ENCODE measurements around the gene MLLT3. TPM values are rescaled to one million over a fixed set of nuclear protein-coding genes. Genes with fewer than 3 reads are reported as not detected.

The MLLT3 gene
- total RNA-seq, 1 donor from 2014 or later = 7.7 TPM

DNA sequence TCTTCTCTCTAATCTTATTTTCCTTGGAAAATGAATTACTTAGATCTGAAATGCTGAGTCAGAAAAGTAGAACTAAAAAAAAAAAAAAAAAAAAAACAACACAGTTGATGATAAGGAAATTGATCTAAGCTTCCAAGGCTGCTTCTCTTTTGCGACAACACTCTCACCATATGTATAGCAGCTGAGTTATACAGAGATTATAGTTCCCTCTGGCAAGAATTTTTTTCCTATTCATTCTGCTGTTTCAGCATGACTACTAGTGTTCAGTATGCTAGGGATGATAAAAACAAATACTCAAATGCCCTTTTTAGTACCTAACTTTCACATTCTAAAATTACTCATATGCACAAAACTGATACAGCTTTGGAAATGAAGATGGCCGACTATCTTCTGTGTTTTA lies 267.3 kb downstream of the MLLT3 start:
- H3K27ac Mint-ChIP-seq (ENCODE audit: unreplicated experiment) = peak overlapping the region; percentile 94
- H3K9me3 Mint-ChIP-seq (ENCODE audit: low read depth) = no peaks in the 10 kb centered on the region
- peak overlapping the region; percentile 40 for H3K4me3 Mint-ChIP-seq (ENCODE audit: unreplicated experiment)
- no peak for DNase-seq (ENCODE audit: low spot score)
- H3K4me1 Mint-ChIP-seq (ENCODE audit: low read depth) = peaks cover 58% of the 10 kb centered on the region
- TF ChIP-seq, protein P1, sequence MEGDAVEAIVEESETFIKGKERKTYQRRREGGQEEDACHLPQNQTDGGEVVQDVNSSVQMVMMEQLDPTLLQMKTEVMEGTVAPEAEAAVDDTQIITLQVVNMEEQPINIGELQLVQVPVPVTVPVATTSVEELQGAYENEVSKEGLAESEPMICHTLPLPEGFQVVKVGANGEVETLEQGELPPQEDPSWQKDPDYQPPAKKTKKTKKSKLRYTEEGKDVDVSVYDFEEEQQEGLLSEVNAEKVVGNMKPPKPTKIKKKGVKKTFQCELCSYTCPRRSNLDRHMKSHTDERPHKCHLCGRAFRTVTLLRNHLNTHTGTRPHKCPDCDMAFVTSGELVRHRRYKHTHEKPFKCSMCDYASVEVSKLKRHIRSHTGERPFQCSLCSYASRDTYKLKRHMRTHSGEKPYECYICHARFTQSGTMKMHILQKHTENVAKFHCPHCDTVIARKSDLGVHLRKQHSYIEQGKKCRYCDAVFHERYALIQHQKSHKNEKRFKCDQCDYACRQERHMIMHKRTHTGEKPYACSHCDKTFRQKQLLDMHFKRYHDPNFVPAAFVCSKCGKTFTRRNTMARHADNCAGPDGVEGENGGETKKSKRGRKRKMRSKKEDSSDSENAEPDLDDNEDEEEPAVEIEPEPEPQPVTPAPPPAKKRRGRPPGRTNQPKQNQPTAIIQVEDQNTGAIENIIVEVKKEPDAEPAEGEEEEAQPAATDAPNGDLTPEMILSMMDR (IDR thresholded peaks at IDR 0.05) = no peak
- no peaks in the 10 kb centered on the region for H3K27me3 Mint-ChIP-seq (ENCODE audit: low read depth)
- H3K36me3 Mint-ChIP-seq (ENCODE audit: low read depth) = no peaks in the 10 kb centered on the region

DNA sequence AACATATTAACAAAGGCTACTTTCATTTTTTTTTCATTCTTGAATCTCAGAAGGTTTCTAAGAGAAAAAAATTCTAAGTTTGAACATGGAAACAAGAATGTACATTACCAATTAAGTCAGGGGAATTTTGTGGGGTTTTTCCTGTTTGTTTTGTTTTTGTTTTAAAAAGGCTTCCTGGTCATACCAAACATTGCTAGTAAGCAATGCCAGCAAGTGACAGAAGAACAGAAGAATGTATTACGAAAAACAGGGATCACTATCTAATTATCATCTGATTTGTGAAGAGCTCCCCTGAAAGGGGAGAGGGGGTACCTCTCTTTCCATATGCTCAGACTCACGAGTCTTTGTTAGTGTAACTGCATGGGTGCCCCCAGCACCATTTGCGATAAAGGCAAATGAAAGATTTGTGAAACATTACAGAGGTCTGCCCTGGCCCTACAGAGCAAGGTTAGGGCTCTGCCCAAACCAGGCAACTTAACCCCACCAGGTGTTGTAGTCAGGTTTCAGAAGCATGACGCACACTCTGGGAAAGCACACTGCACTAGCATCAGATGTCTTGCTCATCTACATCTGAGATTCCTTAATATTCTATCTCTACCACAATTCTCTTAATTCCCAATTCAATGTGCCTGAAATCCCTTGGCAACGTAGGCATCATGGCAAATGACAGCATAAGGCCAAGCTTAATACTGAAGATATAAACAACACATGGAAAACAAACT lies 268.2 kb downstream of the MLLT3 start:
- Mint-ChIP-seq H3K9me3 (ENCODE audit: low read depth) (no peaks in the 10 kb centered on the region), H3K27me3 (ENCODE audit: low read depth) (no peaks in the 10 kb centered on the region), H3K4me3 (ENCODE audit: unreplicated experiment) (no peak overlapping the region), H3K4me1 (ENCODE audit: low read depth) (peaks cover 58% of the 10 kb centered on the region), H3K27ac (ENCODE audit: unreplicated experiment) (peak overlapping the region; percentile 94), H3K36me3 (ENCODE audit: low read depth) (peaks cover 1% of the 10 kb centered on the region)
- DNase-seq (ENCODE audit: low spot score) = no peak
- TF ChIP-seq, protein P1 (IDR thresholded peaks at IDR 0.05) = no peak

DNA sequence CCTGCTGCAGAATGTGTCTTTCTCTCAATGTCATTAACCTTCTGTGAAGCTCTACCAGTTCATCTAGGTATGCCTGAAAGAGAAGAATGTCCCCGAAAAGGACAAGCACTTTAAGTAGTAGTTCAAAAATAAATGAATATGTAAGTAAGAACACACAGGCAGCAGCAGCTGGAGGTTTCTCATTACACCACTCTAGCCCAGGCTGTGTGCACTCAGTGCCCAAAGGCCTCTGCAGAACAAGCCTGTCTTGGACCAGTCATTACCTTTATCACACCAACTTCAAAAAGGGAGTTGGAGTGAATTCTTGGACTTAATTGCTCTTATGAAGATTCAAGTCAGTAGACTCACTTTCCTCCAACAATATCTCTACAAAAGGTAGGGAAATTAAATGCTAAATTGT lies 268.8 kb downstream of the MLLT3 start:
- H3K27ac Mint-ChIP-seq (ENCODE audit: unreplicated experiment) = no peak overlapping the region
- no peak for DNase-seq (ENCODE audit: low spot score)
- H3K36me3 Mint-ChIP-seq (ENCODE audit: low read depth) = peaks cover 1% of the 10 kb centered on the region
- no peaks in the 10 kb centered on the region for H3K9me3 Mint-ChIP-seq (ENCODE audit: low read depth)
- TF ChIP-seq, protein P1 (IDR thresholded peaks at IDR 0.05) = no peak
- no peak overlapping the region for H3K4me3 Mint-ChIP-seq (ENCODE audit: unreplicated experiment)
- H3K27me3 Mint-ChIP-seq (ENCODE audit: low read depth) = no peaks in the 10 kb centered on the region
- H3K4me1 Mint-ChIP-seq (ENCODE audit: low read depth) = peaks cover 58% of the 10 kb centered on the region

DNA sequence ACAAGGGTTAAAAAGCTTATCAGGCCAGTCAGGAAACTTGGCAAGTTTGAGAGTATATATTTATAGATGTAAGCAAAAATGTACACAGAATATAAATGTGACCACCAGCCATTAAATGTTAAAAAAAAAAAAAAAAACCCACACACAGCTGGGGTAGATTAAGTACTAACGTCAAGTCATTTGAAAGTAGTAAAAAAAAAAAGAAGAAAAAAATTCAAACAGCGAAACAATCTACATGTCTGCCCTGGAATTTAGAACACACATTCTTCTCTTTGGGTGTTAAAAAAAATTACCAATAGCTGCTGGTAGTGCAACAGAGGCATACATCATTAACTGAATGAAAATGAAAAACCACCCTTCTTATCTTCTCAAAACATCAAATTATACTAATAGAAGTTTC lies 269.7 kb downstream of the MLLT3 start:
- no peaks in the 10 kb centered on the region for H3K9me3 Mint-ChIP-seq (ENCODE audit: low read depth)
- TF ChIP-seq, protein P1 (IDR thresholded peaks at IDR 0.05) = no peak
- H3K27ac Mint-ChIP-seq (ENCODE audit: unreplicated experiment) = no peak overlapping the region
- H3K4me1 Mint-ChIP-seq (ENCODE audit: low read depth) = peaks cover 56% of the 10 kb centered on the region
- no peaks in the 10 kb centered on the region for H3K27me3 Mint-ChIP-seq (ENCODE audit: low read depth)
- no peak for DNase-seq (ENCODE audit: low spot score)
- H3K4me3 Mint-ChIP-seq (ENCODE audit: unreplicated experiment) = no peak overlapping the region
- peaks cover 1% of the 10 kb centered on the region for H3K36me3 Mint-ChIP-seq (ENCODE audit: low read depth)

DNA sequence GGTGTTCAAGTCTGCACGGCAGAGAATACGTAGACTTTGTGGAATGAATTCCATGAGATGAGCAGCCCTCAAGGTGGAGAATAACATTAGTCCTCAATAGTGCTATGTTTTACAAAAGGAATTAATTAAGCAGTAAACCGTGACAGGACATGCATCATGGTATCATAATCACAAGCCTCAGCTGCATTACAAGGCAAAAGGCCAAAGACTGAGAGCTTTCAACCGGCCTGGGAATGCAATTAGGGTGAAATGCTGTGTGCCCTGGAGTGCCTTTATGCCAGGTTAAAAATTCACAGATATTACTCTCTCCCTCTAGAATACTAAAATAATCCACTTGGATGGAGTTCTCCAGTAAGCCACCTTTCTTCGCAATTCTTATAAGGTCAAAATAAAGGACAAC lies 270.6 kb downstream of the MLLT3 start:
- TF ChIP-seq, protein P1 (IDR thresholded peaks at IDR 0.05) = no peak
- no peaks in the 10 kb centered on the region for H3K27me3 Mint-ChIP-seq (ENCODE audit: low read depth)
- peaks cover 1% of the 10 kb centered on the region for H3K36me3 Mint-ChIP-seq (ENCODE audit: low read depth)
- no peak overlapping the region for H3K27ac Mint-ChIP-seq (ENCODE audit: unreplicated experiment)
- H3K4me3 Mint-ChIP-seq (ENCODE audit: unreplicated experiment) = no peak overlapping the region
- H3K9me3 Mint-ChIP-seq (ENCODE audit: low read depth) = no peaks in the 10 kb centered on the region
- peaks cover 47% of the 10 kb centered on the region for H3K4me1 Mint-ChIP-seq (ENCODE audit: low read depth)
- no peak for DNase-seq (ENCODE audit: low spot score)
